HUDEP-2 (cell line): Measurements from ENCODE around the gene CTPS2.

ENCODE experiments used
- DNase-seq, 76 experiments: peaks; one replicate each; lab custom pipeline; 2025; ENCODE audit not compliant: unreplicated experiment in 76 of 76; lab: John Stamatoyannopoulos, UW

The CTPS2 gene

DNA sequence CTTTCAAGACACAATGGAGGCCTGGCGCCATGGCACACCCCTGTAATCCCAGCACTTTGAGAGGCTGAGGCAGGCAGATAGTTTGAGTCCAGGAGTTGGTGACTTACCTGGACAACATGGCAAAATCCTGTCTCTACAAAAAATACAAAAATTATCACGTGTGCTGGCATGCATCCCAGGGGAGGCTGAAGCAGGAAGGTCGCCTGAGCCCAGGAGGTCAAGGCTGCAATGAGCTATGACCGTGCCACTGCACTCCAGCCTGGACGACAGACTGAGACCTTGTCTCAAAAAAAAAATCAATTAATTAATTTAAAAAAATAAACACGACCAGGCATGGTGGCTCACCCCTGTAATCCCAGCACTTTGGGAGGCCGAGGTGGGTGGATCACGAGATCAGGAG, 2.0 kb upstream of the CTPS2 start:
- DNase-seq = no peak

GRCh38 chrX:16711893-16712547, 449 bp downstream of the CTPS2 start:
- peak in 3 of 76 experiments; percentile 0 to 26 (median 26) for DNase-seq

- no peak for DNase-seq
Observed at GRCh38 chrX:16711219-16711811, 1.2 kb downstream of the CTPS2 start.

- DNase-seq = no peak
Observed at GRCh38 chrX:16708016-16708415, 4.5 kb downstream of the CTPS2 start.

GRCh38 chrX:16705370-16705769, 7.1 kb downstream of the CTPS2 start:
- no peak for DNase-seq

- no peak for DNase-seq
Observed at GRCh38 chrX:16702700-16703599, 9.5 kb downstream of the CTPS2 start.

DNA sequence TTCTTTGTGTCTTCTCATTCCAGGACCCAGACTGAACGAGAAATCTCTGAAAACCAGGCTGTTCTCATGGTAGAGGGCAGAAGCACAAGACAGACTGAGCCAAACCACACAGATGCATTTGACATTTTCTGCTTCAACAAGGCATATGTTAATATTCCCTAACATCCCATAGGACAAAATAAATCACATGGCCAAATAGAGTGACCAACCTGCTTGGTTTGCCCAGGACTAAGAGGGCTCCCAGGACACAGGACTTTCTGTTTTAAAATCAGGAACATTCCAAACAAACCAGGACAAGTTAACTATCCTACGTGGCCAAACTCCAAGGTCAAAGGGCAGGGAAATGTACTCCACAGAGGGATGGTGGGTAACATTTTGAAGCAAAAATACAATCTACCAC, 11.7 kb downstream of the CTPS2 start:
- DNase-seq = no peak

- no peak for DNase-seq
Observed at GRCh38 chrX:16699389-16699788, 13.1 kb downstream of the CTPS2 start.

DNA sequence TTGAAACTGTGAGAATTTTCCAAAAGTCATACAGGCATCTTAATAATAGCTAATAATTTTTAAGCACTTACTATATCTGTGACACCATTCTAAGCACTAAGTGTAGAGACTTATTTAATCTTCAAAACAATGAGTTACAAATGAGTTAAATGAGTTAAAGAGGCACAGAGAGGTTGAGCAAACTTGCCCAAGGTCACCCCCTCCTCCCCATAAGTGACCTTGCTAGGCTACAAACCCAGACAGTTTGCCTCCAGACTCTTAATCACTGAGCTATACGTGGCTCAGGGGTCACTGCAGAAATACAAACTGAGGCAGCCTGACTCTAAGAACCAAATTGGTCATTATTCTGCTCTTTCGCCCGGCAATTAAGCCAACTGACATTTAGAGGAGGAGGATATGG, 15.5 kb downstream of the CTPS2 start:
- no peak for DNase-seq

DNA sequence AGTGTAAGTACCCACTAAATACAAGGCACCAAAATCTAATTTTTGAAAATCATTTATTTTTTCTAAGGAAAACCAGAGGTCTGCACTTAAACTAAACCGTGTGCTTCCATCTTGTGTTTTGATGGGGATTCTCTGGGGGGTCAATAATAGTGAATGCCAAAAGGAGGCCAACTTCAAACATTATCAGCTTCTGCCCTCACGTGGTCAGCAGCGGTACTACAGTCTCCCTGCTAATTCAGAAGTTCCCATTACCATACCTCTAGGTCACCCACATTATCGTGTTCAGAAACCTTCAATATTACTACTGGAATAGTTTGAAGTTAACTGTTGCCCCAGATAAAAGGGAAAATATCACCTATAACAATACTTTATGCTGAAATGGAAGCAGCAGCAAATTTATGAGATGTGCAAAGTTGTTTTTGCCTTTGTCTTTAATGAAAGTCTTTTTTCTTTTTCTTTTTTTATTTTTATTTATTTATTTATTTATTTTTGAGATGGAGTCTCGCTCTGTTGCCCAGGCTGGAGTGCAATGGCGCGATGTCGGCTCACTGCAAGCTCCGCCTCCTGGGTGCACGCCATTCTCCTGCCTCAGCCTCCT, 17.3 kb downstream of the CTPS2 start:
- peak in 56 of 76 experiments; percentile 0 to 44 (median 9) for DNase-seq

GRCh38 chrX:16687514-16687913, 25.0 kb downstream of the CTPS2 start:
- DNase-seq = no peak

- no peak for DNase-seq
Observed at GRCh38 chrX:16683007-16683664, 29.3 kb downstream of the CTPS2 start.

DNA sequence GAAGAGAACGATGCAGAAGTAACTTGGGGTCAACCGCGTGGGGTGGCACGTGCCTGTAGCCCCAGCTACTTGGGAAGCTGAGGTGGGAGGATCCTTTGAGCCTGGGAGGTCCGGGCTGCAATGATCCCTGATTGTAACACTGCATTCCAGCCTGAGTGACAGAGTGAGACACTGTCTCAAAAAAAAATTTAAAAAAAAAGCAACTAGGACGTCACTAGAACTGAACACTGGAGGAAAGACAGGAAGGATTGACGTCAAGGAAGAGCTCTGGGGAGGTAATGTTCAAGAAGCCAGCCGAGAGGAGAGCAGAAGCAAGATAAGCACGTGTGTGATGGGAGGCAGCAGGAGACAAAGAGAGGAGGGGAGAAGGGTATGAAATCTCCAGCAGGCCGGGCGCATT, 33.8 kb downstream of the CTPS2 start:
- no peak for DNase-seq

DNA sequence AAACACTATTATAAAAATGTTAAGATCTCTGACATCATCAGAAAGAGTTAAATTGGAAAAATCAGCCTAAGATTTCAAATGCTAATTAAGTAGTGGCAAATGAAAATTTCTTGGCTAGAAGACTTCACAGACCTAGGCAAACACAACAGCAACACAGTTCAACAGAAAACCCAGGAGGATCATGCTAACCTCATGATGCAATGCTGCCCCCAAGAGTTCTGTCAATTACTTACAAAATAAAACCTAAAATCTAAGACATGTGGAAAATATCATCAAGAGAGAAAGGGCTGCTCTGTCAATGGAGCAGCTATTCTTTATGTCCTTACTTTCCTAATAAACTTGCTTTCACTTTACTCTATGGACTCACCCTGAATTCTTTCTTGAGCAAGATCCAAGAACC, 41.5 kb downstream of the CTPS2 start:
- DNase-seq = peak in 32 of 76 experiments; percentile 0 to 40 (median 3)

GRCh38 chrX:16666541-16666940, 45.9 kb downstream of the CTPS2 start:
- no peak for DNase-seq

DNA sequence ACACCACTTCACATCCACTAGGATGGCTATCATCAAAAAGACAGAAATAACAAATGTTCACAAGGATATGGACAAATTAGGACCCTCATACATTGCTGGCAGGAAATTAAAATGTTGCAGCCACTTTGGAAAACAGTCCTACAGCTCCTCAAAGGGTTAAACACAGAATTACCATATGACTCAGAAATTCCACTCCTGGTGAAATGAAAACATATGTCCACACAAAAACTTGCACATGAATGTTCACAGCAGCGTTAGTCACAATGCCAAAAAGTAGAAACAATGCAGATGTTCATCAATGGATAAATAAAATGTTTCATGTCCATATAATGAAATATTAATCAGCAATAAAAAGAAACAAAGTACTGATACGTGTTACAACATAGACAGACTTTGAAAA, 47.4 kb downstream of the CTPS2 start:
- no peak for DNase-seq

DNA sequence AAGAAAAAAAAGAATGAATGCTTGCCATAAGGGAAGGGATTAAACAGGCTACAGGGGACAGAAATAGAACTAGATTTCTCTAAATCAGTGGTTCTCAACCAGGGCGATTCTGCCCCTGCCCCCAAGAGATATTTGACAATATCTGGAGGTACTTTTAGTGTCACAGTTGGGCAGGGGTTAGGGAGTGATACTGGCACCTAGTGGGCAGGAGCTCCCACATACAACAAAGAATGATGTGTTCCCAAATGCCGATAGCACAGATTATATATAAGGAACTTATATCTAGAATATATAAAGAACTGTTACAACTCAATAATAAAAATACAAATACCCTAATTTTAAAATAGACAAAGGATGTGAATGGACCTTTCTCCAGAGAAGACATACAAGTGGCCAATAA, 47.8 kb downstream of the CTPS2 start:
- DNase-seq = peak in 1 of 76 experiments; percentile 0

- no peak for DNase-seq
Observed at GRCh38 chrX:16664074-16664473, 48.4 kb downstream of the CTPS2 start.

- DNase-seq = no peak
Observed at GRCh38 chrX:16662402-16662801, 50.1 kb downstream of the CTPS2 start.

DNA sequence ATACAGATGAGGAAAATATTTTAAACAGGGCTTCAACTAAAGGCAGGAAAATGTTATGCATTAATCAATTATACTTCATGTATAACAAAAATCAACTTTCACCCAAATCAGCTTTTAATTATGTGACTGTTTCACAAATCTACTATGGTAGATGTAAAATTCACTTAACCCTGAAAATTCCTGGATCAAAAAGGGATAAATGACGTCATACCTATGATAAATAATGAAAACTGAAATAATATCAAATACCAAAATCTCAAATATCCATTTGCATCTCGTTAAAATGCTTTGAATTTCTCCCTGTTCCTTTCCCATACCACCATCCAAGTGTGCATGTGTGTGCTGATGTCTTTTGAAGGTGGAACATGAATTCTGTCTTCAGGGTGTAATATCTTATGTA, 51.0 kb downstream of the CTPS2 start:
- DNase-seq = no peak

DNA sequence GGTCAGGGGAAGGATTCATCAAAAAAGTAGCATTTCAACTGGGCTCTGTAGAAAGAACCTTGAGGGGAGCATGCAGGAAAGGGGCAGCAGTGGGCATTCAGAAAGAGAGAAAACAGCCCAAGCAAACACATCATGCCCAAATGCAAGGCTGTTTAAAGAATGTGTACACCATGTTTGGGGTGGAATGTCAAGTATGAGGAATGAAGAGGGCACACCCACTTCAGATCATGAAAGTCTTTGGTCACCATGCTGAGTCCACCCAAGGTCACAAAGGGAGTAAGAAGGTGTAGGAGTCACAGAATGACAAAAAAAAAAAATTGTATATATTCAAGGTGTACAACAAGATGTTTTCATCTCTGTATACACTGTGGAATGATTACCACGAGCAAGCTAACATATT, 53.1 kb downstream of the CTPS2 start:
- no peak for DNase-seq
